HL-60 (cell line): ENCODE measurements around the gene IL31.

Experiments
- POLR2AphosphoS5 ChIP-seq: IDR thresholded peaks from 2 replicates; pipeline ENCODE4 v1.6.1; 2012; ENCODE audit warnings: low read depth
- SPI1 ChIP-seq: IDR thresholded peaks from 2 replicates; pipeline ENCODE4 v1.6.1; 2012; ENCODE audit warnings: low read depth, mild to moderate bottlenecking, borderline replicate concordance
- TF ChIP-seq, protein P1 (sequence below): IDR thresholded peaks from one replicate; pipeline ENCODE4 v1.5.1; 2011; ENCODE audit warnings: low read length, control low read depth, inconsistent platforms; ENCODE audit not compliant: insufficient read depth

DNA sequence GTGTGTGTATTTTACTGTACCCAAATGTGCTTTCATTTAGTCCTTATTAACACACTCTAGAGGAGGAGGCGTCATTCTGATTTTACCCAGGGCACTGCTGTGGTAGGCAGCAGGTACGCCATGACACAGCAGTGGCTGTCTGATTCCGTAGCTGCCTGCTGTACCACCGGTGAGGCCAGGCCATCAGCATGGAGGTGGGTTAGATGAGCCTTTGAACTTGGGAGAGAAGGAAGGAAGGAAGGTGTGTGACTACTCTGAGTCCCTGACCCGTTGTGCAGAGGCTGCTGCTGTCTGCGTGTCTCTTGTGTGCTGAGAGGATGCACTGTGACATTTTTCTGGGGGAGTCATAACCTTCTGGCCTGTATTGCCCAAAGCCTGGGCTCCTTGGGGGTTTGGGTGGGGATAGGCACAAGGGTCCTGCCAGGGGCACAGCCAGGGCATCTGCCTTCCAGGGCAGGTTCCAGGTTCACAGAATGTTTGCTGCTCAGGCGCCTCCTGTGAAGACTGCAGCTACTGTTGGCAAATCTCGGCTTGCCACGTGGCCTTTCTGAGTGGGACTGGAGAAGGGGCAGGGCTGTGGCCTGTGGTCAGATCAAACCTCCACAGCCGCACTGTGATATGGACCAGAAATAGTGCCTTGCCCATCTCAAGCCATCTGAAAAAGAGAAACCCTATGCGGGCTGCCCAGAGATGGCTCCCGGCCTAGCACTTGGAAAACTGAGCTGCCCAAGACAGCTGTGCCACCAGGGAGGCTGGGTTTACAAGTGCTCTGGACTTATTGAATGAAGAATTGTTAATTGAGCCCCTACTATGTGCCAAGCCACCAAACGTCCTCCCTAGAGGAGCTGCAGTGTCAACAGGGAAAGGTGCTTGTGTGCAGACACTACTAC is 48.3 kb downstream of the IL31 start:
- TF ChIP-seq, protein P1, sequence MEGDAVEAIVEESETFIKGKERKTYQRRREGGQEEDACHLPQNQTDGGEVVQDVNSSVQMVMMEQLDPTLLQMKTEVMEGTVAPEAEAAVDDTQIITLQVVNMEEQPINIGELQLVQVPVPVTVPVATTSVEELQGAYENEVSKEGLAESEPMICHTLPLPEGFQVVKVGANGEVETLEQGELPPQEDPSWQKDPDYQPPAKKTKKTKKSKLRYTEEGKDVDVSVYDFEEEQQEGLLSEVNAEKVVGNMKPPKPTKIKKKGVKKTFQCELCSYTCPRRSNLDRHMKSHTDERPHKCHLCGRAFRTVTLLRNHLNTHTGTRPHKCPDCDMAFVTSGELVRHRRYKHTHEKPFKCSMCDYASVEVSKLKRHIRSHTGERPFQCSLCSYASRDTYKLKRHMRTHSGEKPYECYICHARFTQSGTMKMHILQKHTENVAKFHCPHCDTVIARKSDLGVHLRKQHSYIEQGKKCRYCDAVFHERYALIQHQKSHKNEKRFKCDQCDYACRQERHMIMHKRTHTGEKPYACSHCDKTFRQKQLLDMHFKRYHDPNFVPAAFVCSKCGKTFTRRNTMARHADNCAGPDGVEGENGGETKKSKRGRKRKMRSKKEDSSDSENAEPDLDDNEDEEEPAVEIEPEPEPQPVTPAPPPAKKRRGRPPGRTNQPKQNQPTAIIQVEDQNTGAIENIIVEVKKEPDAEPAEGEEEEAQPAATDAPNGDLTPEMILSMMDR: no peak
- no peak for TF ChIP-seq POLR2AphosphoS5
- no peak for TF ChIP-seq SPI1
